GM23338 (cell line): Measurements from ENCODE around the gene LTB. TPM values are rescaled to one million over a fixed set of nuclear protein-coding genes. Genes with fewer than 3 reads are reported as not detected.

ENCODE experiments used
- EZH2 ChIP-seq: fragments of 200-600 bp; sonication (generic); IDR thresholded peaks from one replicate; pipeline ENCODE4 v1.8.0; 2017; ENCODE audit warnings: antibody characterized with exemption, mild to moderate bottlenecking, low read depth; ENCODE audit not compliant: unreplicated experiment
- JUNB ChIP-seq: IDR thresholded peaks from one replicate; pipeline ENCODE4 v1.6.1; 2016; ENCODE audit warnings: antibody characterized with exemption; ENCODE audit not compliant: unreplicated experiment
- REST ChIP-seq: IDR thresholded peaks from one replicate; pipeline ENCODE4 v1.6.1; 2018; ENCODE audit warnings: antibody characterized with exemption; ENCODE audit not compliant: unreplicated experiment
- polyA plus RNA-seq: library from polyadenylated mRNA; unstranded; fragments of >200 nt; fragmentation: Nextera tagmentation; extraction: Ambion mirVana; gene quantifications from 2 replicates; pipeline ENCODE4 v1.2.1, GENCODE V29; 2016
- total RNA-seq: library from RNA; depleted of rRNA; stranded (reverse); fragments of >200 nt; shearing (Covaris generic); gene quantifications from 2 replicates; pipeline ENCODE4 v1.2.3, GENCODE V29; 2014
- TF ChIP-seq, protein P1 (sequence below): fragments of 250-450 bp; sonication (Bioruptor Pico); IDR thresholded peaks from 2 replicates; pipeline ENCODE4 v1.5.0; 2020; ENCODE audit warnings: mild to moderate bottlenecking, moderate library complexity

The LTB gene
- total and polyA plus RNA-seq, 2 experiments from 2014 or later: 1.7 TPM; not detected in 1

DNA sequence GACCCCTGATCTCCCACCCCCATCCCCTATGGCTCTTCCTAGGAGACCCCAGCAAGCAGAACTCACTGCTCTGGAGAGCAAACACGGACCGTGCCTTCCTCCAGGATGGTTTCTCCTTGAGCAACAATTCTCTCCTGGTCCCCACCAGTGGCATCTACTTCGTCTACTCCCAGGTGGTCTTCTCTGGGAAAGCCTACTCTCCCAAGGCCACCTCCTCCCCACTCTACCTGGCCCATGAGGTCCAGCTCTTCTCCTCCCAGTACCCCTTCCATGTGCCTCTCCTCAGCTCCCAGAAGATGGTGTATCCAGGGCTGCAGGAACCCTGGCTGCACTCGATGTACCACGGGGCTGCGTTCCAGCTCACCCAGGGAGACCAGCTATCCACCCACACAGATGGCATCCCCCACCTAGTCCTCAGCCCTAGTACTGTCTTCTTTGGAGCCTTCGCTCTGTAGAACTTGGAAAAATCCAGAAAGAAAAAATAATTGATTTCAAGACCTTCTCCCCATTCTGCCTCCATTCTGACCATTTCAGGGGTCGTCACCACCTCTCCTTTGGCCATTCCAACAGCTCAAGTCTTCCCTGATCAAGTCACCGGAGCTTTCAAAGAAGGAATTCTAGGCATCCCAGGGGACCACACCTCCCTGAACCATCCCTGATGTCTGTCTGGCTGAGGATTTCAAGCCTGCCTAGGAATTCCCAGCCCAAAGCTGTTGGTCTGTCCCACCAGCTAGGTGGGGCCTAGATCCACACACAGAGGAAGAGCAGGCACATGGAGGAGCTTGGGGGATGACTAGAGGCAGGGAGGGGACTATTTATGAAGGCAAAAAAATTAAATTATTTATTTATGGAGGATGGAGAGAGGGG is 8.8 kb downstream of the LTB start (continued):
- TF ChIP-seq, protein P1, sequence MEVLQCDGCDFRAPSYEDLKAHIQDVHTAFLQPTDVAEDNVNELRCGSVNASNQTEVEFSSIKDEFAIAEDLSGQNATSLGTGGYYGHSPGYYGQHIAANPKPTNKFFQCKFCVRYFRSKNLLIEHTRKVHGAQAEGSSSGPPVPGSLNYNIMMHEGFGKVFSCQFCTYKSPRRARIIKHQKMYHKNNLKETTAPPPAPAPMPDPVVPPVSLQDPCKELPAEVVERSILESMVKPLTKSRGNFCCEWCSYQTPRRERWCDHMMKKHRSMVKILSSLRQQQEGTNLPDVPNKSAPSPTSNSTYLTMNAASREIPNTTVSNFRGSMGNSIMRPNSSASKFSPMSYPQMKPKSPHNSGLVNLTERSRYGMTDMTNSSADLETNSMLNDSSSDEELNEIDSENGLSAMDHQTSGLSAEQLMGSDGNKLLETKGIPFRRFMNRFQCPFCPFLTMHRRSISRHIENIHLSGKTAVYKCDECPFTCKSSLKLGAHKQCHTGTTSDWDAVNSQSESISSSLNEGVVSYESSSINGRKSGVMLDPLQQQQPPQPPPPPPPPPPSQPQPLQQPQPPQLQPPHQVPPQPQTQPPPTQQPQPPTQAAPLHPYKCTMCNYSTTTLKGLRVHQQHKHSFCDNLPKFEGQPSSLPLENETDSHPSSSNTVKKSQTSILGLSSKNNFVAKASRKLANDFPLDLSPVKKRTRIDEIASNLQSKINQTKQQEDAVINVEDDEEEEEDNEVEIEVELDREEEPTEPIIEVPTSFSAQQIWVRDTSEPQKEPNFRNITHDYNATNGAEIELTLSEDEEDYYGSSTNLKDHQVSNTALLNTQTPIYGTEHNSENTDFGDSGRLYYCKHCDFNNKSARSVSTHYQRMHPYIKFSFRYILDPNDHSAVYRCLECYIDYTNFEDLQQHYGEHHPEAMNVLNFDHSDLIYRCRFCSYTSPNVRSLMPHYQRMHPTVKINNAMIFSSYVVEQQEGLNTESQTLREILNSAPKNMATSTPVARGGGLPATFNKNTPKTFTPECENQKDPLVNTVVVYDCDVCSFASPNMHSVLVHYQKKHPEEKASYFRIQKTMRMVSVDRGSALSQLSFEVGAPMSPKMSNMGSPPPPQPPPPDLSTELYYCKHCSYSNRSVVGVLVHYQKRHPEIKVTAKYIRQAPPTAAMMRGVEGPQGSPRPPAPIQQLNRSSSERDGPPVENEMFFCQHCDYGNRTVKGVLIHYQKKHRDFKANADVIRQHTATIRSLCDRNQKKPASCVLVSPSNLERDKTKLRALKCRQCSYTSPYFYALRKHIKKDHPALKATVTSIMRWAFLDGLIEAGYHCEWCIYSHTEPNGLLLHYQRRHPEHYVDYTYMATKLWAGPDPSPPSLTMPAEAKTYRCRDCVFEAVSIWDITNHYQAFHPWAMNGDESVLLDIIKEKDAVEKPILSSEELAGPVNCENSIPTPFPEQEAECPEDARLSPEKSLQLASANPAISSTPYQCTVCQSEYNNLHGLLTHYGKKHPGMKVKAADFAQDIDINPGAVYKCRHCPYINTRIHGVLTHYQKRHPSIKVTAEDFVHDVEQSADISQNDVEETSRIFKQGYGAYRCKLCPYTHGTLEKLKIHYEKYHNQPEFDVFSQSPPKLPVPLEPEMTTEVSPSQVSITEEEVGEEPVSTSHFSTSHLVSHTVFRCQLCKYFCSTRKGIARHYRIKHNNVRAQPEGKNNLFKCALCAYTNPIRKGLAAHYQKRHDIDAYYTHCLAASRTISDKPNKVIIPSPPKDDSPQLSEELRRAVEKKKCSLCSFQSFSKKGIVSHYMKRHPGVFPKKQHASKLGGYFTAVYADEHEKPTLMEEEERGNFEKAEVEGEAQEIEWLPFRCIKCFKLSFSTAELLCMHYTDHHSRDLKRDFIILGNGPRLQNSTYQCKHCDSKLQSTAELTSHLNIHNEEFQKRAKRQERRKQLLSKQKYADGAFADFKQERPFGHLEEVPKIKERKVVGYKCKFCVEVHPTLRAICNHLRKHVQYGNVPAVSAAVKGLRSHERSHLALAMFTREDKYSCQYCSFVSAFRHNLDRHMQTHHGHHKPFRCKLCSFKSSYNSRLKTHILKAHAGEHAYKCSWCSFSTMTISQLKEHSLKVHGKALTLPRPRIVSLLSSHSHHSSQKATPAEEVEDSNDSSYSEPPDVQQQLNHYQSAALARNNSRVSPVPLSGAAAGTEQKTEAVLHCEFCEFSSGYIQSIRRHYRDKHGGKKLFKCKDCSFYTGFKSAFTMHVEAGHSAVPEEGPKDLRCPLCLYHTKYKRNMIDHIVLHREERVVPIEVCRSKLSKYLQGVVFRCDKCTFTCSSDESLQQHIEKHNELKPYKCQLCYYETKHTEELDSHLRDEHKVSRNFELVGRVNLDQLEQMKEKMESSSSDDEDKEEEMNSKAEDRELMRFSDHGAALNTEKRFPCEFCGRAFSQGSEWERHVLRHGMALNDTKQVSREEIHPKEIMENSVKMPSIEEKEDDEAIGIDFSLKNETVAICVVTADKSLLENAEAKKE (CRISPR knock-in tag): no peak
- TF ChIP-seq REST (no peak), JUNB (no peak), EZH2 (no peak)
